K562 (cell line): ENCODE results near the gene CDC45. TPM values are rescaled to one million over a fixed set of nuclear protein-coding genes. Genes with fewer than 3 reads are reported as not detected.

Experiments used
- ADNP ChIP-seq: fragments of 200-800 bp; sonication (Bioruptor generic); IDR thresholded peaks from 2 replicates; pipeline ENCODE4 v1.6.1; 2016; ENCODE audit warnings: missing genetic modification characterization, missing compliant biosample characterization
- CHD7 ChIP-seq: fragments of 200-600 bp; sonication (generic); IDR thresholded peaks from one replicate; pipeline ENCODE4 v1.6.1; 2012; ENCODE audit warnings: mild to moderate bottlenecking, low read depth, low read length, inconsistent platforms
- polyA plus RNA-seq, 8 experiments: library from polyadenylated mRNA; depleted of rRNA in 4 of 8; stranded (reverse) in 5 of 8; unstranded in 3 of 8; fragments of >200 nt; fragmentation: Nextera tagmentation in 2 of 8; fragmentation: Illumina TruSeq in 1 of 8; extraction: Ambion mirVana in 2 of 8; extraction: Trizol in 1 of 8; gene quantifications; 2 replicates each; pipeline versions ENCODE4 v1.2.1 to v1.2.3, GENCODE V29; 2011 to 2014; ENCODE audit warnings: inconsistent platforms in 1 of 8, missing spikeins in 1 of 8
- total RNA-seq, 7 experiments: library from RNA; depleted of rRNA in 6 of 7; stranded (reverse); fragments of >200 nt in 6 of 7; fragmentation: Illumina TruSeq in 2 of 7; extraction: Trizol in 2 of 7; gene quantifications; 2 replicates each; pipeline versions ENCODE4 v1.2.1 to v1.2.3, GENCODE V29; 2011 to 2021; ENCODE audit warnings: low replicate concordance in 1 of 7

Gene CDC45
- total and polyA plus RNA-seq, 9 of the 15 experiments (the other 6 are each of a cell fraction or from before 2014, with no cell fraction given), result 251 to 580 (median 410) TPM

- TF ChIP-seq CHD7, result peak; percentile 16
- no peak for TF ChIP-seq ADNP (tag)
Observed at GRCh38 chr22:19525116-19525660, 45.5 kb downstream of the CDC45 start (continued).
